HG02943 (cell line): ENCODE results near the gene CADM1.

Experiments used
- ATAC-seq: cut with Tn5 transposase; IDR thresholded peaks from one replicate; pipeline ENCODE4 v1.9.1; 2021; ENCODE audit warnings: mild to moderate bottlenecking, low read depth, moderate library complexity; ENCODE audit not compliant: unreplicated experiment

CADM1 gene

DNA sequence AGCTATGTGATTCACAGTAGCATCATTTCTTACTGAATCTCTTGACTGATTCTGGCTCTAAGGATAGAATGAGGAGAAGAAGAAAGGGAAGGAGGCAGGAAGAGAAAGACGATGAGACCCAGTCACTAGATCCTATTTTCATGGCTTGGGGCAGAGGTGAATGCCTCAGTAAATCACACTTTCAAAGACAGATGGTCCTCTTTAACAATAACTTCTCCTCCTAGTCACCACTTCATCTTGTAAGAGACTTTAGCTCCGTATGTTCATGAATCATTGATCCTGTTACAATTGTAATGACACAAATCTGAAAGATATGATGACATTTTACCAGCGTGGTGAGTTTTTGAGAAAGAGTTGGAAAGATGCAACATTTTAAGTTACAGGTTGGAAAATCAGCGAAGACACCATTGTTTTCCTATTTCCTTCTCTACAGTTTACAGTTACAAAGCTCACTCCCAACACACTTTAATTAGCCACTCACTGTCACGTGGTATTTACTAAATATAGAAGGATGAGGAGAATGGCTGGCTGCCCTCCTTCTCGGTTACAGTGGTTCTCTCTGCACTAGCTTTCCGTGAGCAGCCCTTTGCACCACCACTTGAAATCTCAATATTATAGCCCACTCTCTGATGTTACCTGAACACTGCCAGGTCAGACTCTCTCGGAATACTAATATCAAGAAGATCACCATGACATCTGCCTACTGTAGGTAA is 205.8 kb downstream of the CADM1 start:
- no peak for ATAC-seq

GRCh38 chr11:115297330-115297729 is 206.9 kb downstream of the CADM1 start:
- no peak for ATAC-seq

DNA sequence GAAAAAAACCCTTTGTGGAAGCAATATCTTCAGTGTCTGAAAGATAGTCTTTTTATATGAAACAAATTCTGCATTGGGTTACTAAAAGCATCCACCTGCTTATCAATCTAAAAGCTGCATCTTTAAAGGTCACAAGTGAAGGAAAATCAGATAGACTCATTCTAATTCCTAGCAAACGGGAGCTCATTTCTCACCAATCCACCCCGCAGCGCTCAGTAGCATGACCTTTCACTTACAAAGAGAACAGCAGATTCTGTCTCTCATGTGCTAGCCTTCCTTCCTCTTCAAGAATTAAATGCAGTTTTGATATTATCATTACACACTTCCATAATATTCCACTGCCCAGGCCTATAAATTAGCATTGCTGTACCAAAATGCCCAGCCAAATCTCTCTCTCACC is 212.9 kb downstream of the CADM1 start:
- no peak for ATAC-seq

DNA sequence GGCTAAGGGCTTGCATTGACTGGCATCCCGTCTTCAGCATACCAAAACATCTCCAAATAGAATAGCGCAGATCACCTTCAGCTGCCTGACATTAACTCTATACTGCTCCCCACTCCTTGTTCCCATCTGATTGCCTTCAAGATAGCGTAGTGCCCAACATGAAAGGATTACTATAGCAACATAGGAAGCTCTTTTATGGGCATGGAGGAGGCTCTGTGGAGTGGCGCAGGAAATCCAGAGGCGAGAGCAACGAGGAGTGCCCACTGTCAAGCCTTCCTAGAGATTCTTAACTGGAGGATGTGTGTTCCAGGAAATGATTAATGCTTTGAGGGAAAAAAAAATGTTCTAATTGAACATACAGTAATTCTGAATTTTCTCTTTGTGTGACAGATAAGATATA is 213.3 kb downstream of the CADM1 start:
- ATAC-seq = no peak

- no peak for ATAC-seq
Measured at GRCh38 chr11:115290479-115290878, 213.7 kb downstream of the CADM1 start.

DNA sequence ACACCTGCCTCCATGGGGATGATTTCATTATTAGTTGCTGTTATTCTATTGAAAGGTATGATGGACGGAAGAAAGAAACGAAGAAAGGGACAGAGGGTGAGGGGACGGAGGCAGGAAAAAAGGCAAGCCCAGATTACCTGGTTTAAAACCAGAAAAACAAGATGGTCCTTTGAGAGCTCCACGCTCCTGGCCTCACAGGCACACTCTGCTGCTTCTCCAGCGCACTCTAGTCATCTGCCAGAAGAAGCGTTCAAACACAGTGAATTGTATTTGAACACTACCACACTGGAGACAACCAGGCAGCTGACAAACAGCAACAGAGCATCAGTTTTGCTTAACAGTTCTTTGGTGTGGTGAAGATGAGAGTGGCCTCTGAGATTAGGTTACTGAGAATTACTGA is 216.9 kb downstream of the CADM1 start:
- no peak for ATAC-seq

- ATAC-seq = no peak
Measured at GRCh38 chr11:115286614-115287013, 217.6 kb downstream of the CADM1 start.

DNA sequence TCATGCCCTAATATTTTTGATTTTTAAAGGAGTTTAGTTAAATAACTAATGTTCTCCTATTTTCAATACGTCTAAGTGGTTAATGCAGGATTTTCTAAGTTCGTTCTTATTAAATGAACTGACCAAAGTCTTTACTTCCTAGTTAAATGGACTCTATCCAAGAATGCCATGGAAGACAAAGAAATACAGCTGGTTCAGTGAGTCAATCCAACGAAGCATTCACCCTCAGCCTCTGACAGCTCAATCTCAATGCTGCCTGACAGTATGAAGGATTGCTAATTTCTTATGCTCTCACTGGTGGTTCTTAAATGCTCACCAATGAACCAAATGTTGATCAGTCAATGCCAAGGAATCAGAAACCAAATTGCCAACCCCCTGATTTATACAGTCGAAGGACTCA is 219.4 kb downstream of the CADM1 start:
- no peak for ATAC-seq

DNA sequence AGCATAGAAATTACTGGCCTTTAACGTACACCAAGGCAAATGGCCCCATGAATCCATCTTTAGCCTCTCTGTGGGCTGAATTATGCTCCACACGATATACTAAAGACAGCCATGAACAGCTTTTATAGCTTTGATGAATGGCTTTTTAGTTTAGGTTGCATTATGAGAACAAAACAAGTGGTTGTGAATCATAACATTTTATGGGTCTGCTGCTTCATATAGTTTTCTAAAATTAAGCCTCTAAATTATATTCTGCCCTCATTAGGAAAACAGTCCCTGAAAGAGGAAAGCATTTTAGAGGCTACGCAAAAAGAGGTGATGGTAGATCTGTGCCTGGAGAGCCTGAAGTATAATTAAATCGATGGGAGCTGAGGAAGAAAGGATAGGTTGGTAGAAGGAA is 221.3 kb downstream of the CADM1 start:
- ATAC-seq = no peak

- ATAC-seq = no peak
Measured at GRCh38 chr11:115280775-115281174, 223.4 kb downstream of the CADM1 start.

DNA sequence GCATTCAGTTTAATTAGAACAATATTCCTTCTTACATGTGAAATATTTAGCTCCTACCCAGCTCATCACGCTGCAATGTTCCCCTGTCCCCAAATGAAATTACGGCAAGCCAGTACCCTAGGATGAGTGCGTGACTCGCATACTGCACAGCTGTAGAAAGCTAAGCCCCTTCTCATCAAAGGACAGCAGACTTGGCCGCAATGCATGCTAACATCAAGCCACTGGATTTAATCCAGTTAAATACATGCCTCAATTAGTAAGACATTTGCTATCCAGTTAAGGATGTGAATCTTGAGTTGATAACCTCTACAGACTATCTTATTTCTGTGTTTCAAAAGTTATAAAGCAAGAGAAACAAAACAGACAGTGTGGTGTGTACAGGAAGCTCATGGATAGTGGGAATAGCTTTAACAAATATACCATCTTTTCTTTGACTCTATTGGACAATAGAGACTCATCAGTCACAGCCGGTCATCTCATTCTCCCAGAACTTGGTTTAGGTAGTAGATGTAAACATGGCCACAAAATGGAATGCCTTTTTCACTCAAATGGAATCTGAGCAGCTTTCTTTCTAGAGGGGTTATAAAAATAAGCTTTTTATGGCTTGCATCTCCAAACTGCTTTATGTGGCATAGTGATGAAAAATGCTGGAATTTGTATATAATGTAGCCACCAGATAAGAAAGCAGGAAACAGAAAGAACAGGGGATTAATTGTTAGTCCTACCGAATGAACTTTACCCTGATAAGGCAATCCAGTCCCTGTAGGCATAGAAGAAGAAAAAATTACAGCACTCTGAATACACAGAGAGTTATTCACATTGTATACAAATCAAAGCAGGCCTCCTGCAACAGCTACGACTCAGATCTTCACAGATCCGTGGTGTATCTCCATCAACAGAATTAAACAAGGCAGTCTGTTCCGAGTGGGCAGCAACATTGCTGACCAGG is 224.1 kb downstream of the CADM1 start:
- ATAC-seq = no peak

- no peak for ATAC-seq
Measured at GRCh38 chr11:115276799-115277198, 227.4 kb downstream of the CADM1 start.

GRCh38 chr11:115276191-115276590 is 228.0 kb downstream of the CADM1 start:
- no peak for ATAC-seq

DNA sequence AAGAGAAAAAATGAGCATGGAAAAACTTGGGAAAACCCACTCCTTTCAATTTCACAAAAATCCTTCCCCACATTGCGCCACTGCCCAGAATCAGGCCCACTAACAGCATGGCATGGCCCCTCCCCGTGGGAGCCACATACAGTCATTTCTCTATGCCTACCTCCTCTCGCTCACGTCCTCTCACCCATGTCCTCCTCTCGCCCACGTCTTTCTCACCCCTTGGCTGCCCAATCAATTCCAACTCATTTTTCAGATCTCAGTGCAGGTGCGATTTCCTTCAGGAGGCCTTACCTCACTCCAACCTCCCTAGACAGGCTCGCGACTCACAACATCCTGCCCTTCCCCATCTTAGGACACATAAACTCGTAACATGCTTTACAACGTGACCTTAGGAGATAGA is 229.2 kb downstream of the CADM1 start:
- no peak for ATAC-seq

GRCh38 chr11:115272925-115273324 is 231.3 kb downstream of the CADM1 start:
- no peak for ATAC-seq

DNA sequence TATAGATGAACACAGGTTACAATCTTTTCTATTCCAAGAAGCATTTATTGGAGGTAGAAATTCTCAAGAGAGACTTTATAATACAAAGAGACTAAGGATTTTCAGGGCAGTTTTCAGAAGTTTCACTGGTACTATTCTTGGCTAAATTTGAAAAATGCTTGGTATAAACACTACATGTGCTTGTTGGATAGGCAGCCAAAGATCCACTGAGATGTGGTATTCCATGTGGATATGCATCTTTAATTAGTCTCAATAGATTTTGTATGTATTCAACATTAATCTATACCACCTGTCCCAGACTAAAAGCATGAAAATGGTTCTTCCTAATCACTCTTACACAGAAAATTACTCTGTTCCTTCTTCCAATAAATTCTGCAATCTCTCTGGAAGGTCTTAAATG is 232.6 kb downstream of the CADM1 start:
- ATAC-seq = no peak

GRCh38 chr11:115269191-115269950 is 234.8 kb downstream of the CADM1 start:
- ATAC-seq = no peak

GRCh38 chr11:115267871-115268270 is 236.3 kb downstream of the CADM1 start:
- no peak for ATAC-seq

GRCh38 chr11:115267238-115267781 is 236.9 kb downstream of the CADM1 start:
- ATAC-seq = no peak

DNA sequence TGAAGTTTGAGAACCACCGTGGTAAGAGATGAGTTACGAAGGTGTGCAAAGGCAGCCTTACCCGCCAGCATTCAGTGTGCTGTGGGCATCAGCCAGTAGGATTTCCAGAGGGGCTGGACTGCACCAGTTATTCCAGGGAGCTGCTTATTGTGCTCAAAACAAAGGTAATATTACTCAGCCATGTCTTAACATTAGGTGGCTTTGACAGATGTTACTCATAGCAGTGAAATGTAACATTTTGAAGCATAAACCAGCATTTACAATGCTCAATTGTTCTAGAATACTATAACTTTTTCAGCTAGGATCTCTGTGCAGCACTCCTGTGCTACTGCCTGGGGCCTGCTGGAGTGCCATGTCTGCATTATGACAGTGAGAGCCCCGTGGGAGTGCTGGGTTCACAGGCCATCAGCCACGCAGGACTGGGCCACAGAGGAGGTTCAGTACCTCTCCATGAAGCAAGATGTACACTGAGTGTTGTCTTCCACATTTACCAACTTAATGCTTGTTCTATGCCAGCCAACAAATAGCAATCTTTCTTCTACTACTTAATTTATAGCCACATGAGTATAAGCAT is 238.1 kb downstream of the CADM1 start:
- ATAC-seq = no peak
